AG08396 (cell line): Measurements from ENCODE around the gene SOX13.
A peak's percentile ranks its signal among the peaks of the same experiment; 100 is the strongest.

Experiments
- DNase-seq: peaks from one replicate; pipeline ENCODE4 v3.0.0; 2012; ENCODE audit warnings: low spot score, mixed read lengths

The SOX13 gene

GRCh38 chr1:204152310-204153044 is 79.6 kb downstream of the SOX13 start:
- no peak for DNase-seq

GRCh38 chr1:204153667-204154066 is 80.8 kb downstream of the SOX13 start:
- no peak for DNase-seq

GRCh38 chr1:204154568-204155255 is 81.8 kb downstream of the SOX13 start:
- no peak for DNase-seq

GRCh38 chr1:204155881-204156280 is 83.0 kb downstream of the SOX13 start:
- no peak for DNase-seq

GRCh38 chr1:204157962-204158361 is 85.0 kb downstream of the SOX13 start:
- no peak for DNase-seq

- DNase-seq: no peak
These were observed 88.9 kb downstream of the SOX13 start for GRCh38 chr1:204161609-204162493.

GRCh38 chr1:204162494-204163074 is 89.7 kb downstream of the SOX13 start:
- peak; percentile 87 for DNase-seq

- DNase-seq: no peak
These were observed 93.3 kb downstream of the SOX13 start, which contains the start of gene REN for GRCh38 chr1:204166219-204166618. Gene REN, minus strand, starts transcription at chr1:204166337. Its CDS starts 44 bp downstream, at chr1:204166293.

GRCh38 chr1:204167730-204168129 is 94.8 kb downstream of the SOX13 start:
- no peak for DNase-seq

- DNase-seq: no peak
These were observed 96.9 kb downstream of the SOX13 start for GRCh38 chr1:204169858-204170257.

- DNase-seq: no peak
These were observed 97.7 kb downstream of the SOX13 start for GRCh38 chr1:204170494-204171155.

- DNase-seq: no peak
These were observed 98.8 kb downstream of the SOX13 start for GRCh38 chr1:204171751-204172178.

- no peak for DNase-seq
These were observed 99.6 kb downstream of the SOX13 start for GRCh38 chr1:204172404-204173029.

- DNase-seq: no peak
These were observed 102.0 kb downstream of the SOX13 start for GRCh38 chr1:204174958-204175357.

- no peak for DNase-seq
These were observed 103.1 kb downstream of the SOX13 start for GRCh38 chr1:204176049-204176448.

- DNase-seq: no peak
These were observed 104.2 kb downstream of the SOX13 start for GRCh38 chr1:204177133-204177532.
